Epithelial cell of esophagus (primary cell): ENCODE data around the gene DBNL.

Experiments used
- DNase-seq: peaks from one replicate; pipeline ENCODE4 v3.0.0; 2010; ENCODE audit warnings: low read depth
- H3K4me3 ChIP-seq: 2 replicates; pipeline ENCODE4 v1.5.1; 2011; ENCODE audit warnings: mild to moderate bottlenecking, low read length, control low read depth
- TF ChIP-seq, protein P1 (sequence below): IDR thresholded peaks from 2 replicates; pipeline ENCODE4 v1.5.1; 2011; ENCODE audit warnings: low read depth, mild to moderate bottlenecking, low read length, control low read depth, inconsistent platforms; ENCODE audit not compliant: insufficient read depth; ENCODE audit errors: missing control alignments

DBNL gene

DNA sequence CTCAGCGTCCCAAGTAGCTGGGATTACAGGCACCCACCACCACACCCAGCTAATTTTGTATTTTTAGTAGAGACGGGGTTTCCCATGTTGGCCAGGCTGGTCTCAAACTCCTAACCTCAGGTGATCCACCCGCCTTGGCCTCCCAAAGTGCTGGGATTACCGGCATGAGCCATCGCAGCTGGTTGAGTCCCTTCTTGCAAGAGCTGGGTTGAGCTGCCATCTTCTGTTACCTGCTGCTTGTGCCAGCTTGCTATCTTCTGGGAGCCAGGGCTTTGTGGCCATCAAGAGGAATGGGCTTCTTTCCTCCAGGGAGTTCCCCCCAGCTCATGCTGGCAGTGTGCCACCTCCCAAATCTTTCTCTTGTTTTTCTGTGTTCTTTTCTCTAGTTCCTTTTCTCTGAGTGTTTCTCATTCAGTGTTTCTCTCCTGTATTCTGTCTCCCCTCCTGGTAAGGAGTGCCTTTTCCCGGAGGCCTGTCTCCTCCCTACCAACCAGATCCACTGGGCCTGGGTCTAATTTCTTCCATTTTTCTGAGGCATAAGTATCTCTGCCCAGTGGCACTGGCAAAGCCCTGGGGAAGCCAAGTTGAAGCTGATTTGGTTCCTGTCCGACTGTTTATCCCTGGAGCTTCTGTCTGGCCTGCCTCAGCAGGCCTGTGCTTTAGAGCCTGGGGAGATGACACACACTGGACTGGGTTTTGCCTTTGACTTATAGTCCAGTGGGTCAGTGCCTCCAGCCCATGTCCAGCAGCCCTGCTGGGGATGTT is 3.7 kb downstream of the DBNL start:
- no peak overlapping the region for H3K4me3 ChIP-seq
- TF ChIP-seq, protein P1, sequence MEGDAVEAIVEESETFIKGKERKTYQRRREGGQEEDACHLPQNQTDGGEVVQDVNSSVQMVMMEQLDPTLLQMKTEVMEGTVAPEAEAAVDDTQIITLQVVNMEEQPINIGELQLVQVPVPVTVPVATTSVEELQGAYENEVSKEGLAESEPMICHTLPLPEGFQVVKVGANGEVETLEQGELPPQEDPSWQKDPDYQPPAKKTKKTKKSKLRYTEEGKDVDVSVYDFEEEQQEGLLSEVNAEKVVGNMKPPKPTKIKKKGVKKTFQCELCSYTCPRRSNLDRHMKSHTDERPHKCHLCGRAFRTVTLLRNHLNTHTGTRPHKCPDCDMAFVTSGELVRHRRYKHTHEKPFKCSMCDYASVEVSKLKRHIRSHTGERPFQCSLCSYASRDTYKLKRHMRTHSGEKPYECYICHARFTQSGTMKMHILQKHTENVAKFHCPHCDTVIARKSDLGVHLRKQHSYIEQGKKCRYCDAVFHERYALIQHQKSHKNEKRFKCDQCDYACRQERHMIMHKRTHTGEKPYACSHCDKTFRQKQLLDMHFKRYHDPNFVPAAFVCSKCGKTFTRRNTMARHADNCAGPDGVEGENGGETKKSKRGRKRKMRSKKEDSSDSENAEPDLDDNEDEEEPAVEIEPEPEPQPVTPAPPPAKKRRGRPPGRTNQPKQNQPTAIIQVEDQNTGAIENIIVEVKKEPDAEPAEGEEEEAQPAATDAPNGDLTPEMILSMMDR = no peak
- DNase-seq = no peak

DNA sequence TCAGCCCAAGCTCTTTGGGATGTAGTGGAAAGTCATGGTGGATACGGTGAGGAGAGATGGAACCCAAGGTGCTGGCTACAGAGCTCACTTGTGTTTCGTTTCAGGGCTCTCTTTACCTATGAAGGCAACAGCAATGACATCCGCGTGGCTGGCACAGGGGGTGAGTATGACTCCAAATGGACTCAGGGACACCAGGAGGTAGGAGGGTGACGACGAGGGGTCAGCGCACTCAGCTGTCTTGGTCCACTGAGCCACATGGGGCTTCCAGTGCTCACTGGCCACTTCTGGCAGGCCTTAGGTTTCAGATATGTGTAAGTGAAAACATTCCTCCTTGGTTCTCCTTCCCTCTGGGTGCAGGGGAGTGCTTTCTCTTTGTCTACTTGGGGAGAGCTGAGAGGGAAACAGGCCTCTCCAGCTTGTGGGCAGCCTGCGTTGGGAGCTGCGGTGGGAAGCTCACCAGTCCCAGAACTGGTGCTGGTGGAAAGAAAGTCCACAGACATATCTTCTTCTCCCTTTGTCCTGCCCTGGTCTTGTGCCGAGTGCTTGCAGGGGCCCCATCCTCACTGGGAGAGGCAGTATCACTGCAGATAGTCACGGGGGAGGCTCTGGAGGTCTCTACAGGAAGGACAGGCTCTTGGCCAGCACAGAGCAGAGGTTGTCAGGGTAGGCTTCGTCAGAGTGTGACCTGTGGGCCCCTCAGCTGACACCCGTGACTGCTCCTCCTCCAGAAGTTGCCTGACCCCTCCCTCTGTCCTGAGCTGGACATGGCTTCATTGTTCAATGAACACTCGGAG is 5.8 kb downstream of the DBNL start:
- H3K4me3 ChIP-seq = no peak overlapping the region
- TF ChIP-seq, protein P1 = no peak
- DNase-seq = no peak

DNA sequence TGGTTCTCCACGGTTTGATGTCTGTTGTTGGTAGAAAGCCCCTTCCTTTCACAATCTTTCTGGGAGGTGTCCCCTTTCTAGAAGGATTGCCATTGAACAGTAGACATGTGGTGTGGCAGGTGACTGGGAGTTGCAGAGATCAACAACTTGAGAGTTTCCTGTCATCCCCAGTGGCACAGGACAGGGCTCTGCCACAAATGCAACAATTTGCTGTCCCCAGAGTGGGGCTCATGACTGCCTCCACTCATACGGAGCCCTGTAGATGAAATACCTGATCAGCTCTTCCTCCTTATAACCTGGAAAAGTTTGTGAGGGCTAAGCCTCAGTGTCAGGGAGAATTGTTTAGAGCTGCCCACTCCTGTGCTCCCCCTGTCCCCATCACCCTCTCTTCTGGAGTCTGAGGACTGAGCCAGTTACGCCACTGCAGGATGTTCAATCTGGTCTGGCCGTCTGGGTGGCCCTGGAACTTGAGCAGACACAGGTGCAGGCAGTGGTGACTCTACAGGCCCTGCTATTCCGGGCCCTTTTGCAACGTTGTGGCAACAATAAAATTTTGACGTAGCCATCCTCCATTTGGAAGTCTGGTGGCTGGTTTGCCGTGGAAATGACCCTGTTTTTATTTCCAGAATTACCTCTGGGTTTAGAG is 6.5 kb downstream of the DBNL start:
- no peak overlapping the region for H3K4me3 ChIP-seq
- TF ChIP-seq, protein P1 = no peak
- no peak for DNase-seq

DNA sequence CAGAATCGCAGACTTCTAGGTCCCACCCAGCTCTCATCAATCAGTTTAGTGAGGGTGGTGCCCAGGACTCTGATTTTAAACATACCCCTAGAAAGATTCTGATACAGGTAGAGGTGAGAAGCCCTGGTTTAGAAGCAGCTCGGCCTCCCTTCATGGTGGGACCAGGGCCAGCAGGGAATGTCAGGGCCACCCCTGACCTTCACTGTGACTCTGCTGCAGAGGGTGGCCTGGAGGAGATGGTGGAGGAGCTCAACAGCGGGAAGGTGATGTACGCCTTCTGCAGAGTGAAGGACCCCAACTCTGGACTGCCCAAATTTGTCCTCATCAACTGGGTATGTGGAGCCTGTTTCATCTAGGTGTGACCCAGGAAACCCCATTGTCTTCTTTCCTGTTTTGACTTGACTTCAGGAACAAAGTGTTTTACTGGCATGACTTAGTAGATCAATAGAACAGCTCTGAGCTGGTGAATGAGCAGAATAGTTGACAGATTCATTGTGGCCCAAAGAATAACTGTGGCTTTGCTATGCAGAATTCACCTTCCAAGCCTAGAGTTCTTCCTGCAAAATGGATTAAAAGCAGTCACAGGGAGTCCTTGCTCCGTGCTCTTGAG is 7.2 kb downstream of the DBNL start:
- TF ChIP-seq, protein P1 = no peak
- no peak overlapping the region for H3K4me3 ChIP-seq
- no peak for DNase-seq

DNA sequence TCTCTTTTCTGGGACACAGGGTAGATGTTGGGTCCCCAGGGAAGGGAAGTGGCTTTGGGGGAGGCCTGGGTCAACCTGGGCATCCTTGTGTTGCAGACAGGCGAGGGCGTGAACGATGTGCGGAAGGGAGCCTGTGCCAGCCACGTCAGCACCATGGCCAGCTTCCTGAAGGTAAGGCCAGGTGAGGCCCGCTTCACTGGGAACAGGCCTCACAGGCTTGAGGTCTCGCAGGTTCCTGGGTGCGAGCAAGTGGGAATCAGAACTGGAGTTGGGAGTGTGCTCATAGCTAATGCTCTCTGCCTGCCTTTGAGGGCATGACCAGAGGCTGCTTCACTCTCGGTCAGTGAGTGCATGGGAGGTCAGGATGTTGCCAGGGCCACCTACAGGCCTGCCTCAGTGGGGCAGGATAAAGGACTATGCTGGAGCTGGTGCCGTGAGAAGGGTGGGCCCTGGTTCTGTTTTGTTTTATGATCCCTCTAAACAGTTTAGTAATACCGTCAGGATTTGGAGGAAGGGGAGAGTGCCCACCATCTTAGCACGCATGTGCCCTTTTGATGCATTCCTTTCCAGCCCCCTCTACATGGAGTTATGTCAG is 8.4 kb downstream of the DBNL start:
- H3K4me3 ChIP-seq = no peak overlapping the region
- TF ChIP-seq, protein P1 = no peak
- no peak for DNase-seq

DNA sequence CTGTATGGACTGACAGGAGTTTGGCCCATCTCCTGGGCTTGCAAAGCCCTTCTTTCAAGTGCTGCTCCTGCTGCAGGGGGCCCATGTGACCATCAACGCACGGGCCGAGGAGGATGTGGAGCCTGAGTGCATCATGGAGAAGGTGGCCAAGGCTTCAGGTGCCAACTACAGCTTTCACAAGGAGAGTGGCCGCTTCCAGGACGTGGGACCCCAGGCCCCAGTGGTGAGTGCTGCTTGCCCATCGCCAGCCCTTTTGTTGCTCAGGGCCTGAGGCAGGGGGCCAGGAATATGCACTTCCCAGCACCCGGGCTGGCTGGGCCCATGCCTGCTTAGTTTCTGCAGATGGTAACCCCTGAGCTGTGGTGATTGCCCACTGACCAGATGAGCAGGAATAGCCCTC is 12.2 kb downstream of the DBNL start:
- no peak overlapping the region for H3K4me3 ChIP-seq
- DNase-seq = no peak
- TF ChIP-seq, protein P1 = no peak
